ENCODE results near the gene NUMB. TPM values are rescaled to one million over a fixed set of nuclear protein-coding genes. Genes with fewer than 3 reads are reported as not detected.
A peak's percentile ranks its signal among the peaks of the same experiment; 100 is the strongest.

NUMB gene
- total RNA-seq, 2 experiments from 2014 or later: 18.6 to 87.8 TPM

DNA sequence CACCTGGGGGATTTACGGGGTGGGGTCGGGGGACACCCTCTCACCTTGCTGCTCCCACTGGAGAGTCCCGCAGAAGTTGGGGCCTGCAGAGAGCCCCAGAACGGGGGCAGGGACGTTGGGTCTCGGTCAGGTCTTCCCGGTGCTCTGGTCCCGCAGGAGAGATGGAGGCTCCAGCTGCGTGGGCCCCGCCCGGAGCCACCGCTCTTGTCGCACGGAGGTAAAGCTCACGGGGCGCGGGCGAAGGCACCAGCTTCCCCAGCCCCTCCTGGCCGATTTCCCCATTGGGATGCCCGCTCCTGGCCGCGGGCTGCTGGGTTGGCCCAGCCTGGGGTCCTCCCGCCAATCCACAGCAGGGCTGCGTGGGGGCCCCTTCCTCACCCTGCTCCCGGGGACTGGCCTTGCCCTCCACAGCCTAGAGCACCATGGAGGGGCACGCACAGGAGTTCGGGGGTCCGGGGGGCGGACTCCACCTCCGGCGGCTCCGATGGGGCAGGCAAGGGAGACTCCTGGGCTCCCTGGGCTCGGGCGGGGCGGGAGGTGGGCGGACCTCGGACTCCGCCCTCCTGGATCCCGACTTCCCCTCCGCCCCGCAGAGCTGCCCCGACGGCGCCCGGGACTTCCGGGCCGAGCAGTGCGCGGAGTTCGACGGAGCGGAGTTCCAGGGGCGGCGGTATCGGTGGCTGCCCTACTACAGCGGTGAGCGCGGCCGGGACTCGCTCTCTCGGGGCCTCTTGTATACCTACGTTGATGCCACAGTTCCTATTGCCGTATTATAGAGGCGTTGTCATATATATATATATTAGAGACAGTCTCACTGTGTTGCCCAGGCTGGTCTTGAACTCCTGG lies 212.6 kb downstream of the NUMB start:
- Histone ChIP-seq H3K36me3 (ENCODE audit: insufficient read depth, low read length) (no peaks in the 10 kb centered on the region), H2AFZ (ENCODE audit: low read length) (peak overlapping the region; percentile 53; the same call in 1 of the 2 replicates), H3K9me2 (ENCODE audit: insufficient read depth, low read length) (no peaks in the 10 kb centered on the region), H4K20me1 (ENCODE audit: insufficient read depth, low read length) (no peaks in the 10 kb centered on the region), H3K4me1 (ENCODE audit: insufficient read depth, low read length, poor library complexity, severe bottlenecking) (peaks cover 73% of the 10 kb centered on the region), H3K4me2 (ENCODE audit: low read length) (peak overlapping the region; percentile 80), H3K27ac (ENCODE audit: low read depth, low read length, poor library complexity, severe bottlenecking) (peak overlapping the region; percentile 81), H3K9me3 (ENCODE audit: low read length) (no peaks in the 10 kb centered on the region), H3K79me2 (ENCODE audit: insufficient read depth, low read depth, low read length) (no peaks in the 10 kb centered on the region), H3K4me3 (ENCODE audit: low read depth, low read length, poor library complexity, severe bottlenecking) (peak overlapping the region; percentile 69)
- no TSS peak for BruUV-seq (replicated peaks)
- peak; percentile 79 for DNase-seq (ENCODE audit: low spot score)
- intact Hi-C loops (cut with micrococcal nuclease; ENCODE audit: unreplicated experiment): no loop called here
- TF ChIP-seq, protein P1, sequence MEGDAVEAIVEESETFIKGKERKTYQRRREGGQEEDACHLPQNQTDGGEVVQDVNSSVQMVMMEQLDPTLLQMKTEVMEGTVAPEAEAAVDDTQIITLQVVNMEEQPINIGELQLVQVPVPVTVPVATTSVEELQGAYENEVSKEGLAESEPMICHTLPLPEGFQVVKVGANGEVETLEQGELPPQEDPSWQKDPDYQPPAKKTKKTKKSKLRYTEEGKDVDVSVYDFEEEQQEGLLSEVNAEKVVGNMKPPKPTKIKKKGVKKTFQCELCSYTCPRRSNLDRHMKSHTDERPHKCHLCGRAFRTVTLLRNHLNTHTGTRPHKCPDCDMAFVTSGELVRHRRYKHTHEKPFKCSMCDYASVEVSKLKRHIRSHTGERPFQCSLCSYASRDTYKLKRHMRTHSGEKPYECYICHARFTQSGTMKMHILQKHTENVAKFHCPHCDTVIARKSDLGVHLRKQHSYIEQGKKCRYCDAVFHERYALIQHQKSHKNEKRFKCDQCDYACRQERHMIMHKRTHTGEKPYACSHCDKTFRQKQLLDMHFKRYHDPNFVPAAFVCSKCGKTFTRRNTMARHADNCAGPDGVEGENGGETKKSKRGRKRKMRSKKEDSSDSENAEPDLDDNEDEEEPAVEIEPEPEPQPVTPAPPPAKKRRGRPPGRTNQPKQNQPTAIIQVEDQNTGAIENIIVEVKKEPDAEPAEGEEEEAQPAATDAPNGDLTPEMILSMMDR (conservative IDR thresholded peaks at IDR 0.05; ENCODE audit: low read length): no peak
- ChIA-PET POLR2A (interaction anchor here (1.0 kb wide), 1 partner anchor 26 kb away, joined by 3 read pairs; no protein-coding TSS in a partner anchor), CTCF (ENCODE audit: unreplicated experiment) (interaction anchor here (0.5 kb wide), 1 partner anchor 108 kb away, joined by 4 read pairs; no protein-coding TSS in a partner anchor)

DNA sequence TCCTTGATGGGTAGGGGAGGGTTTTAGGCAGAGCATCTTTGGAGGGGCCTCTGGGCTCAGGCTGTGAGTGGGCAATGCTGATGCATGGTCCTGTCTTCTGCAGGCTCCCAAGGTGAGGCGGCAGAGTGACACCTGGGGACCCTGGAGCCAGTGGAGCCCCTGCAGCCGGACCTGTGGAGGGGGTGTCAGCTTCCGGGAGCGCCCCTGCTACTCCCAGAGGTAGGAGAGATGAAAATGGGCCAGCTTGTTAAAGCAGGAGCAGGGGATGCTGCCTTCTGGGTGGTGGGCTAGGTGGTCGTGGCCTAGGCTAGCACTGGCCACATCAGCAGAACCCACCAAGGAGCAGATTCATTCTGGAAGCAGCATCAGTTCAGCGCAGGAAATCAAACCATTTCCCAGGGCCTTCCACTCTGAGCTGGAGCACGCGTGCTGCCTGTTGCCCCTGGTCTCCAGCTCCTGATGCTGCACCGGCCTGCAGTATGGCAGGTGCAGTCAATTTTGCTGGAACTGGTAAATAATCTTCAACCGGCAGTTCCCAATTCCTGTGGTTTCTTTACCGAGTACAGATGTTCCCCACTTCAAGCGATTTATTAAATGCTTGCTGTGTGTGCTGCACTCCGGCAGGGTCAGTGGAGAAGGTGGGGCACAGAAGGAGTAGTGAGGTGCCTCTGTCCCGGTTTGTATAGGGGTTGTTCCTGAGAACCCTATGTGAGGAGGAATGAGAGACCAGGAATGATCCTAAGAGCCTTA lies 213.6 kb downstream of the NUMB start:
- POLR2A ChIA-PET: interaction anchor here (0.5 to 1.0 kb wide), 2 partner anchors 27 to 170 kb away, joined by 3 read pairs; no protein-coding TSS in a partner anchor

More for the DNA sequence above, 213.6 kb downstream of the NUMB start:
- H2AFZ ChIP-seq (ENCODE audit: low read length): no peak overlapping the region
- no peaks in the 10 kb centered on the region for H3K79me2 ChIP-seq (ENCODE audit: insufficient read depth, low read depth, low read length)
- H3K9me3 ChIP-seq (ENCODE audit: low read length): no peaks in the 10 kb centered on the region
- CTCF ChIA-PET (ENCODE audit: unreplicated experiment): no interaction called here
- 0 out of 2 replicates have a peak overlapping the region, but pooled peaks have one; percentile 80 for H3K4me2 ChIP-seq (ENCODE audit: low read length)
- no peak for DNase-seq (ENCODE audit: low spot score)
- H3K4me1 ChIP-seq (ENCODE audit: insufficient read depth, low read length, poor library complexity, severe bottlenecking): peaks cover 73% of the 10 kb centered on the region
- no peaks in the 10 kb centered on the region for H3K36me3 ChIP-seq (ENCODE audit: insufficient read depth, low read length)
- H4K20me1 ChIP-seq (ENCODE audit: insufficient read depth, low read length): no peaks in the 10 kb centered on the region
- no peak overlapping the region for H3K27ac ChIP-seq (ENCODE audit: low read depth, low read length, poor library complexity, severe bottlenecking)
- peak overlapping the region; percentile 69 for H3K4me3 ChIP-seq (ENCODE audit: low read depth, low read length, poor library complexity, severe bottlenecking)
- no TSS peak for BruUV-seq (replicated peaks)
- no peaks in the 10 kb centered on the region for H3K9me2 ChIP-seq (ENCODE audit: insufficient read depth, low read length)
- TF ChIP-seq, protein P1 (conservative IDR thresholded peaks at IDR 0.05; ENCODE audit: low read length): no peak
- no peak for TF ChIP-seq EZH2phosphoT487 (IDR thresholded peaks at IDR 0.05; ENCODE audit: borderline replicate concordance, low read depth, low read length)
- intact Hi-C loops (cut with micrococcal nuclease; ENCODE audit: unreplicated experiment): no loop called here
